HG03460 (cell line): ENCODE measurements around the gene CD300C.
"Not testable (repeated sequence)": the region's sequence is repeated elsewhere in the genome, so short reads cannot be mapped to it uniquely, and the experiment has no call there.

Experiments
- ATAC-seq: cut with Tn5 transposase; IDR thresholded peaks from one replicate; pipeline ENCODE4 v1.9.1; 2021; ENCODE audit not compliant: unreplicated experiment

CD300C gene

DNA sequence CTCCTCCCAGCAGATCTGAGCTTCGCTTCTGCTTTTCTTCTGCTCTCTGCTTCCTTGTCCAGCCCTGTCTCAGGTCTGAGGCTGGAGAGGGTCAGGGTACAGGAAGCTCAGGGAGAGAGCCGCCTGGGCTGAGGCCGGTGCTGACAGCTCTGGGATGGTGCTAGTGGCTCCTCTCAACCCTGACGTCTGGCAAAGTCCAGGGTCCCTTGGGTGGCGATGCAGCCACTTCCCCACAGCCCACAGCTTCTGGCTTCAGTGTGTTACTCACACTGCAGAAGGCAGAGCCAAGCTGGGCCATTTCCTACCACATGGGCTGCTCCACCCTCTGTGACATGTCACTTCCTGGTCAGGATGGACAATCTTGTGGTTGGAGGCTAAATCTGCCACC is at the start of gene CD300C:
CD300C (minus strand) TSS at position 273 of the 388 bp plus-strand sequence. CDS start 333 bp downstream, outside the sequence.
- ATAC-seq = no peak

GRCh38 chr17:74595037-74595750 is 49.3 kb upstream of the CD300C start:
- no peak for ATAC-seq

DNA sequence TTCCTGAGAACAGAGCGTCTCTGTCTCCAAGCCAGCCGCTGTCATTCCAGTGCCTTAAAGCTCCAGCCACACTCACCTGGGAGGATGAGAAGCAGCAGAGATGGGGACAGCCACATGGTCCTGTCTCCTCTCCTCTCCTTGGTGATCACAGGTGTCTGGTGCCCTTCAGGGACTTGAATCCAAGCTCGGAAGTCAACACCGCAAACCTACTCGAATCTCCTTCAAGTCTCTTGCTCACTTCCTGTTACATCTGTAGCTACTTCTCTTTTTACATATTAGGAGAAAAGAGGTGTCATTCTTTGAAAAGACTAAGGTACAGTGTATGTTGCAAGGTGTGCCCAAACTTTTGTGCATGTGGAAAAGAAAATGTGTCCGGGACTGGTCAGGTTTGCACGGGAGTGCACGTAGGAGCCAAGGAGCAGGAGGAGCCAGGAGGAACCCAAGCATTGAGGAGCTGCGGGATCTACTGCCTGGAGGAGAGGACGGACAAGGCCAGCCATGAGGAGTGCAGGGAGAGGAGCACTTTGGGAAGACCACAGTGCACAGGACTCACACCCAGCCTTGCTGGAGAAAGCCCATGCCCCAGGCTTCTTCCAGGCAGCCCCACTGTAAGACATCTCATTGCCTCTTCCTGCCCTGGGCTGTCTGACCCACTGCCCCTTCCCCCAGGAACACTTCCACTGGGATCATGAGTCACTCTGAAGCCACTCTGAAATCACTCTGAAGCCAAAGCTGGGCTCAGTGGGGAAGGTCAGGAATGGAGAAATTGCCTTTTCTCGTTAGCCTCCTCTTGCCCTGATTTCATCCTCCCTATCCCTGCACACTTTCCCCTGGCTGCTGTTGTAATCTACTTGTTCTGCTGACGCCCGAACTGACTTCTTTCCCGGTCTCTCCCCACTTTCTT is 46.4 kb upstream of the CD300C start, which contains the start of gene CD300LD:
CD300LD (minus strand) TSS at position 197 of the 904 bp plus-strand sequence; CDS start at position 116, 81 bp downstream.
- ATAC-seq = no peak

GRCh38 chr17:74591503-74591902 is 45.6 kb upstream of the CD300C start:
- ATAC-seq = no peak

DNA sequence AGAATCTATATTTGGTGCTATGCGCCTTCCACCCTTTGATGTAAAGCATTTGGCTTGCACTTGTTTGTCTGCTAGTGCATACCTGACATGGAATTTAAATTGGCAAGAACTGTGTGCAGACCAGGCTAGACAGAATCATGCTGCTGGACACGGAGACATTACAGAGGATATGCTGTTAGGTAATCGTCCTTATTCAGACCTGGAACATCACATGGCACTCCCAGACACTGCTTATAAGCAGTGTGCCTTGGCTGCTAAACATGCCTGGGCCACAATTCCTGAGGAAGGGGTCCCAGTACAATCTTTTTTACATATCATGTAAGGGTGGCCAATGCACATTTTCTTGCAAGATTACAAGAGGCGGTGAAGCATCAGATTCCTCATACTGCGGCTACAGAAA is 39.8 kb upstream of the CD300C start:
- no peak for ATAC-seq

DNA sequence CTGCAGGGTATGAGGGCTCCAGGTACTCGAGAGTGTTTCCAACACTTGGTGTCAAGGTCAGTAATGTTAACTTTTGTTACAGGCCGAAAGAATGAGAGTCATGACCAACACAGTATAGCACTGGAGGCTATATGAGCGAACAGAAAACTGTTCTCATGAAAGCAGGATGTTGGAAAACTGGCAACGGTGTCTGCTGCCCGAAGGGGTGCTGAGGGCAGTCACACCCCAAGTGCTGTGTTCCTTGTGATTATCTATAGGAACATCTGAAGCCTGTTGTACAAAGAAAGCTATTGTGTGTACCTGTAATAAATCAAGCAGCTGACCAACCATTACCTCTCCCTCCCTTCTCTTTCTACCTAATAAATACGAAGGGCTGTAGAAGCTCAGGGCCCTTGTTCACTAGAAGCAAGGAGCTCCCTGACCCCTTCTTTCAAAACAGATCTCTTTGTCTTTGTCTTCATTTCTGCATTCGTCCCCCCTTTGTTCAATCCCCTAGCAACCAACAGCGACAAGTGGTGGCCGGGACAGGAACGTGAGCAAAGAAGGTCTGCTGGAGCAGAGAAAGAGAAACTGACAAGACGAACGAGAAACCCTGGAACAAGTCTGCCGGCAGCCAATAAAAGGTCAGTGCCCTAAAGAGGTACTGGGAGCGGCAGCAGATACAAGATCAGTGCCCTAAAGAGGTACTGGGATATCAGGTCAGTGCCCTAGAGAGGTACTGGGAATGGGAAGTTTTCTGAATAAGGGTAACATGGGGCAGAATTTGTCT is 38.6 kb upstream of the CD300C start:
- no peak for ATAC-seq

- ATAC-seq = no peak
These were observed 36.7 kb upstream of the CD300C start for GRCh38 chr17:74582633-74583032.

DNA sequence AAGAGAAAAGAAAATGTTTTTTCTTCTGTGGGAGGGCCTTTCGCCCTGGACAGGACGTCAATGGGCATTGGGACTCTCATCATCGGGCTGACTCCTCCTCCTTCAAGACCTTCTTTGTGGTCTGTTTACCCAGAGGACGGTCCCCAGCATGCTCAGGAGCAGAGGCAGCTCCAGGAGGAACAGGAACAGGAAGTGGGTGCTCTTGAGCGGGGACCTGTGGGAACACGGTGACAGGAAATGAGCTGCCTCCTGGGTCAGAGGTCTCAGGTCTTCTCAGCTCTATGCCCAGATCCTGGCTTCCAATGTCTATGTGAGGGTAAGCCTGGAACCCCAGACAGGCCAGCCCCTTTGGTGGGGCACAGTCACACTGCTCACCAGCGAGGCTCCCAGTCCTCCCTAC is 34.0 kb upstream of the CD300C start:
- no peak for ATAC-seq

DNA sequence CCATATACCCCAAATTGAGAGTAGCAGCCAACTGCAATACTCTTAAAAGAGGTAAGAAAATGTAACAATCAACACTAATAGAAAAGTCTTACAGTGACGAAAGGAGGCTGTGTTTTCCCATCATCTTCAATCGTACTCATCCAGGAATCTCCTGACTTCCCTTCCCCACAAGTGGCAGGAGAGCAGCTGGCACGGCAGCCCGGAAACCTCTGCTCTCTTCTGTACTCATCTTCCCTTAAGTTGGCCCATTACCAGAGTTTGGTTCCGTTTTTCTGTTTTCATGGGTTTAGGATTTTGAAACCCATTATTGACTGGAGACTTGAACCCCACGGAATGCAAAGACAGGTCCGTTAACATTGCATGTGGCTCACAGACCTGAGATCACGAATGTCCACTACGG is 33.1 kb upstream of the CD300C start:
- no peak for ATAC-seq

DNA sequence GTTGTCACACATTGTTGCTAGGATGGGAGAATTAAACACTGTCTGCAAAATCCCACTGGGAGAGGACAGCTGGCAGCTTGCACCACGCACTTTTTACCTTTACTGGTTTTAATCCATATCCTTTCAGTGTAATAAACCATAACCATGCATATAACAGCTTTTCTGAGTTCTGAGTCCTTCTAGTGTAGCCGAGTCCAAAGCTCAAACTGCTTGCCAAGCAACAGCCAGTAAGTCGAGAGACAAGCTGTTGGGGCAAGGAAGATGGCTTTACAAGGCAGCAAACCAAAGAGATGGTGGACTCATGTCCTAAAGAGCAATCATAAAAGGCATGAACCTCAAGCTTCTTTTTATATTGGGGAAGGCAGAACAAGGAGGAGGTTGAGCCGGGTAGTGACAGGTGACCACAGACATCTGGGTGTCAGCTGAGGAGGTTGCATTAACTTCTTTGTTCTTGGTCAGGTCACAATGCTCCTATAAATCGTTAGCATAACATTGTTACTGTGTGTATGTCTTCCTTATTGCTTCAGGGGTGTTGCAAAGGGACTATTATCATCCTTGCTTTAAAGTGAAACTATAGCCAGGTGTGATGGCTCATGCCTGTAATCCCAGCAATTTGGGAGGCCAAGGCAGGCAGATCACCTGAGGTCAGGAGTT is 28.7 kb upstream of the CD300C start:
- ATAC-seq = no peak

DNA sequence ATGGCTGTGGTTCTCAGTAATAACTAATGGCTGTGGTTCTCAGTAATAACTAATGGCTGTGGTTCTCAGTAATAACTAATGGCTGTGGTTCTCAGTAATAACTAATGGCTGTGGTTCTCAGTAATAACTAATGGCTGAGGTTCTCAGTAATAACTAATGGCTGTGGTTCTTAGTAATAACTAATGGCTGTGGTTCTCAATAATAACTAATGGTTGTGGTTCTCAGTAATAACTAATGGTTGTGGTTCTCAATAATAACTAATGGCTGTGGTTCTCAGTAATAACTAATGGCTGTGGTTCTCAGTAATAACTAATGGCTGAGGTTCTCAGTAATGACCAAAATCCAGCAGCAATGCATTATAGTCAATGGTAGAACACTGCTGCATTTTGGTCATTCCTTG is 27.7 kb upstream of the CD300C start:
- ATAC-seq = not testable (repeated sequence)

DNA sequence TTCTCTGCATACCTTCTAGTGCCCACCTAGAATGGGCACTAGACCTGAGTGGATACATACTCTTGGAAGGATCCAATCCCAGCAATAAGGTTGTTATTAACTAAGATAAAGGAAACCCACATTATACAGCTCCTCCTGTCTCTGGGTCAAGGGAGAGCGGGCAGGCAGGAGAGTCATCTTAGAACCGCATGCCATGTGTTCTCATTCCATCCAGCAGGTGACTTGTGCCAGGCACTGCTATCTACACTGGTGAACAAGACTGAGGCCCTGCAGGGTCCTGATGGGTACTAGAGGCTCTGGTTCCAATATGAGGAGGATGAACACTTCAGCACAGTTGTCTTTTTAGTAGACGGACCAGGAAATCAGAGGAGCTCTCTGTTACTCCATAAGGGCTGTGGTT is 27.3 kb upstream of the CD300C start:
- no peak for ATAC-seq

- no peak for ATAC-seq
These were observed 25.8 kb upstream of the CD300C start for GRCh38 chr17:74571621-74572270.

DNA sequence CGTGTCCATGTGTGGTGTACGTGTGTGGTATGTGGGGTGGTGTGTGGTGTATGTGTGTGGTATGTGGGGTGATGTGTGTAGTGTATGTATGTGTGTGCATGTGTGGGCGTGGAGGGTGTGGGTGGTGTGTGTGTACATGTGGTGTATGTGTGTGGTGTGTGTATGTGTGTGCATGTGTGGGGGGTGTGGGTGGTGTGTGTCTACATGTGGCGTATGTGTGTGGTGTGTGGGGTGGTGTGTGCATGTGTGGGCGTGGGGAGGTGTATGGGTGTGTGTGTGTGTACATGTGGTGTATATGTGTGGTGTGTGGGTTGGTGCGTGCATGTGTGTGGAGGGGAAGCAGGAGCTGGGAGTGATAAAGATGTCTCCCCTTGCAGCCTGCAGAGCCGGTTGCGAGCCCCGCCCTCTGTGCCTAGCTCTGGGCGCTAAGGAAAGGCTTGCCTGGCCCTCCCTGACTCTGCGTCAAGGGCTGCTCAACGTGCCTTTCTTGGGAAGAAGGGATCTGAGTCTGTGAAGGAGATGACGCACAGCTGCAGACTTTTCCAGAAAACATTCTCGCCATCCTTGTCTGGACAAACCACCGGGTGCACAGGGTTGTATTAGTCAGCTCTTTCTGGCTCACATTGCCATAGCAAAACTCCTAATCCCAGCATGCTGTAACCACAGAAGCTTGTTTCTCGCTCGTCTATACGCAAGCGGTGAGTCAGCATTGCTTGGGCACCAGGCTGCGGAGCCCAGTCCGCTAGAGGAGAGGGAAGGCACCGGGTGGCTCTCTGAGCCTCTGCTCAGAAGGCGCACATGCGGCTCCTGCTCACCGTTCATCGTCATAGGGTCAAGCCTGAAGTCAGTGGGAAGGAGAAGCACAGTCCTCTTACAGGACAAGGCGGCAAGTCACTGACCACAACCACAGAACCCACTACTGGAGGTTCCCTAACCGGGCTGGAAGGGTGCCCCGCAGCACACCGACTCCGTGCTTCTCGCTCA is 23.4 kb upstream of the CD300C start:
- ATAC-seq = no peak

DNA sequence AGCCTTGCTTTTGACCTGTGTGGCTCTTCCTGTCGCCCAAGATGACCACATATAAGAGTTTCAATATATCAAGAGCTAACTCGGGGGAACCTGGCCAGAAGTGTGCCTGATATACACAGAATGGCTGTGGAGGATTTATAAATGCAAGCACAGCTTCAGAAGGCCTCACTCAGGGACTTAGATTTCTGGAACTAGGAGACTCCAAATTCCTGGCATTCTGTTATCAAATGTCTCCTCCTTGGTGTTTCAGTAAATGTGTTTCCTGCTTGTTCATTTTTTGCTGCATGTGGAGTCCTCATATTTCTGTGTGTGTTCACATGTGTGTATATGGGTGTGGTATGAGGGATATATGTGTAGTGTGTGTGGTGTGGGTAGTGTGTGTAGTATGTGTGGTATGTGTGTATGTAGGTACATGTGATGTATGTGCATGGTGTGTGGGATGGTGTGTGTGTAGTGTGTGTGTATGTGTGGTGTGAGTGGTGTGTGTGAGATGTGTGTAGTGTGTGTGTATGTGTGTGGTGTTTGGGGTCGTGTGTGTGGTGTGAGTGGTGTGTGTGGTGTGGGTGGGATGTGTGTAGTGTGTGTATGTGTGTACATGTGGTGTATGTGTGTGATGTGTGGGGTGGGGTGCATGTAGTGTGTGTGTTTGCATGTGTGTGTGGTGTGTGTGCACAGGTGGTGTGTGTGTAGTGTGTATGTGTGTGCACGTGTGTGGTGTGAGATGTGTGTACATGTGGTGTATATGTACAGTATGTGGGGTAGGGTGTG is 22.4 kb upstream of the CD300C start:
- ATAC-seq = no peak

DNA sequence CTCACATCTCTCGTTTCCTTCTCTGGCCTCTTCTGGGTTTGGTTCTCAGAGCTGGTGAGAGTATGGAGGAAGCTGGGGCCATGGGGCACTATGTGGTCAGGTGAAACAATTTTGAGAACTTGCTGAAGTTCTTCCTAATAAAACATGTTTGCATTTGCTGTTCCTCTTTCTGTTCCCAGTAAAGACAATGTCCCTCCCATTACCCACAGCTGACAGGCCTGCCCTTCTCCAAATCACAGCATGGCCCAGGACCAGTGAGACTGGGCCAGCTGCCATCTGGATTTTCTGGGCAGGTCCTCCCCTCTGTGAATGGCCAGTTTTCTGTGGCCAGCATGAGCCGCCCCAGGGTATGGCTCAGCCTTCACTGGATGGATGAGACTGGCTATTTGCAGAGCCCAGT is 21.5 kb upstream of the CD300C start, which contains the start of gene CD300H:
CD300H (minus strand) TSS at position 113 of the 400 bp plus-strand sequence.
- ATAC-seq = no peak

GRCh38 chr17:74566132-74566753 is 20.3 kb upstream of the CD300C start:
- no peak for ATAC-seq

DNA sequence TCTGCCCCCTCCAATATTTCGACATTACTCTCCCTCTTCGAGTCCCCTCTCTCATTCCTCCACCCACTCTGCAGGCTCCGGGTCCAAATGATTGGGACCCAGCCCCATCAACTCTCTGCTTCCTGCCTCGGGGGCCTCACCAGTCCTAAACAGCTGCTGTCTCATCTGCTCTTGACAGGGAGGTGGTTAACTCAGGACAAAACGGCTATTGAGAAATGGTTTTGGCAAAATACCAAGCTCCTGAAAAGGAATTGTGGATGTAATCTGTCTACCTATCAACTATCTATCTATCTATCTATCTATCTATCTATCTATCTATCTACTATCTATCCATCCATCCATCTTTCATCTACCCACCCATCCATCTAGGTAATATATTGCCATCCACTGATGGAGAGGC is 19.2 kb upstream of the CD300C start:
- no peak for ATAC-seq
